ENCODE measurements around the gene ZNF169.

DNA sequence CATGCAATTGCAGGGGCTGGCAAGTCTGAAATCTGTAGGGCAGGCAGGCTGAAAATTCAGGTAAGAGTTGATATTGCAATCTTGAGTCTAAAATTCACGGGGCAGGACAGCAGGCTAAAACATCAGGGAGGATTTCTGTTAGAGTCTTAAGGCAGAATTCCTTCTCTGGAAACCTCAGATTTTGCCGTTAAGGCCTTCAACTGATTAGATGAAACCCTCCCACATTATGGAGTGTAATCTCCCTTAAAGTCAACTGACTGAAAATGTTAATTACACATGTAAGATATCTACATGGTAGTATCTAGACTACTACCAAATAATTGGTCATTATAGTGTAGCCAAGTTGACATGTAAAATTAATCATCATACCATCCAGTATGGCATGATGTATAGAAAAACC lies 3.1 kb upstream of the ZNF169 start:
- TF ChIP-seq POLR2AphosphoS5 (IDR thresholded peaks at IDR 0.05; ENCODE audit: insufficient read depth, low read depth, low read length): no peak
- TF ChIP-seq EZH2 (IDR thresholded peaks at IDR 0.05; ENCODE audit: borderline replicate concordance, low read depth, low read length, severe bottlenecking): no peak
- TF ChIP-seq, protein P1, sequence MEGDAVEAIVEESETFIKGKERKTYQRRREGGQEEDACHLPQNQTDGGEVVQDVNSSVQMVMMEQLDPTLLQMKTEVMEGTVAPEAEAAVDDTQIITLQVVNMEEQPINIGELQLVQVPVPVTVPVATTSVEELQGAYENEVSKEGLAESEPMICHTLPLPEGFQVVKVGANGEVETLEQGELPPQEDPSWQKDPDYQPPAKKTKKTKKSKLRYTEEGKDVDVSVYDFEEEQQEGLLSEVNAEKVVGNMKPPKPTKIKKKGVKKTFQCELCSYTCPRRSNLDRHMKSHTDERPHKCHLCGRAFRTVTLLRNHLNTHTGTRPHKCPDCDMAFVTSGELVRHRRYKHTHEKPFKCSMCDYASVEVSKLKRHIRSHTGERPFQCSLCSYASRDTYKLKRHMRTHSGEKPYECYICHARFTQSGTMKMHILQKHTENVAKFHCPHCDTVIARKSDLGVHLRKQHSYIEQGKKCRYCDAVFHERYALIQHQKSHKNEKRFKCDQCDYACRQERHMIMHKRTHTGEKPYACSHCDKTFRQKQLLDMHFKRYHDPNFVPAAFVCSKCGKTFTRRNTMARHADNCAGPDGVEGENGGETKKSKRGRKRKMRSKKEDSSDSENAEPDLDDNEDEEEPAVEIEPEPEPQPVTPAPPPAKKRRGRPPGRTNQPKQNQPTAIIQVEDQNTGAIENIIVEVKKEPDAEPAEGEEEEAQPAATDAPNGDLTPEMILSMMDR (IDR thresholded peaks at IDR 0.05; ENCODE audit: extremely low read depth in 1 of 2, insufficient read depth in 1 of 2, low read depth in 1 of 2, low read length in 2 of 2): no peak
- TF ChIP-seq POLR2A (IDR thresholded peaks at IDR 0.05; ENCODE audit: low read depth, low read length): no peak
- no peak for TF ChIP-seq MYC (IDR thresholded peaks at IDR 0.05; ENCODE audit: low read depth, low read length)
- TF ChIP-seq MAX (IDR thresholded peaks at IDR 0.05; ENCODE audit: insufficient read depth, insufficient read length): no peak

Data from endothelial cell of umbilical vein (primary cell).